Middle frontal gyrus (tissue), 1 donor: Measurements from ENCODE around the gene ACAP3.

Experiments
- DNase-seq: peaks from one replicate; pipeline ENCODE4 v3.0.0-alpha.2; 2015; ENCODE audit warnings: low spot score; ENCODE audit errors: extremely low spot score

Gene ACAP3

GRCh38 chr1:1286313-1287261, 21.1 kb downstream of the ACAP3 start:
- DNase-seq, result no peak

DNA sequence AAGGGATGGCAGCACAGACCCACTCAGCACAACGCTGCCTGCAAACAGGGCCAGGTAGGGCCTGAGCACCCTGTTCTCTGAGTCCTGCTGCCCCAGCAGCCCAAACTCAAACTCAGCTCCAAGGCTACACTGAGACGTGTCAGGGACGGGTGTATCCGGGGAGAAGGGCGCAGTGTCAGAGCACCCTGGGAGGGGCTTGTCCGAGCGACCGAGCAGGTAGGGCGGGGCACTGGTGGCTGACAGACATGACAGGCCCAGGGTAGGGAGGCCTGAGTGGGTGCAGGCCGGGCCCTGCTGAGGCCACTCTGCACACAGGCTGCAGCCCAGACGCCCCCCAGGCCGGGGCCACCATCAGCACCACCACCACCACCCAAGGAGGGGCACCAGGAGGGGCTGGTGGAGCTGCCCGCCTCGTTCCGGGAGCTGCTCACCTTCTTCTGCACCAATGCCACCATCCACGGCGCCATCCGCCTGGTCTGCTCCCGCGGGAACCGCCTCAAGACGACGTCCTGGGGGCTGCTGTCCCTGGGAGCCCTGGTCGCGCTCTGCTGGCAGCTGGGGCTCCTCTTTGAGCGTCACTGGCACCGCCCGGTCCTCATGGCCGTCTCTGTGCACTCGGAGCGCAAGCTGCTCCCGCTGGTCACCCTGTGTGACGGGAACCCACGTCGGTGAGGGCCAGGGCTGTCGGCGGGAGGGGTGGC, 22.0 kb downstream of the ACAP3 start:
- no peak for DNase-seq

- DNase-seq, result no peak
Observed at GRCh38 chr1:1285102-1285571, 22.6 kb downstream of the ACAP3 start.

- no peak for DNase-seq
Observed at GRCh38 chr1:1284221-1285101, 23.3 kb downstream of the ACAP3 start.

- DNase-seq, result no peak
Observed at GRCh38 chr1:1283821-1284220, 23.9 kb downstream of the ACAP3 start.

DNA sequence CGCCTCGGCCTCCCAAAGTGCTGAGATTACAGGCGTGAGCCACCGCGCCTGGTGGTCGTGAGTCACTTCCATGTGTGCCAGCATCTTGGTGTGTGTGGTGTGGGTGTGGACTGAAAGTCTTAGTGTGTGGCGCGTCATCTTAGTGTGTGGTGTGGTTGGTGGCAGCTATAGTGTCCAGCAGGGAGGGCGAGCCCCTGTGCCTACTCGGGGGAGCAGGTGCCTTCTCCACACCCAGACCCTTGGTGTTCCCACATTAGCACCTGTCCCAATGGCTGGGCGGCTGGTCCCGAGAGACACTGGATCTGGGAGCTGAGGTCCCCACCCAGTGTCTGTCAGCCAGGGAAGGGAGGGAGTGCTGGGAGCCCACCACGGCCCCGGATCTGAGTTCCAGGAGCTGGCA, 24.7 kb downstream of the ACAP3 start:
- DNase-seq, result no peak

DNA sequence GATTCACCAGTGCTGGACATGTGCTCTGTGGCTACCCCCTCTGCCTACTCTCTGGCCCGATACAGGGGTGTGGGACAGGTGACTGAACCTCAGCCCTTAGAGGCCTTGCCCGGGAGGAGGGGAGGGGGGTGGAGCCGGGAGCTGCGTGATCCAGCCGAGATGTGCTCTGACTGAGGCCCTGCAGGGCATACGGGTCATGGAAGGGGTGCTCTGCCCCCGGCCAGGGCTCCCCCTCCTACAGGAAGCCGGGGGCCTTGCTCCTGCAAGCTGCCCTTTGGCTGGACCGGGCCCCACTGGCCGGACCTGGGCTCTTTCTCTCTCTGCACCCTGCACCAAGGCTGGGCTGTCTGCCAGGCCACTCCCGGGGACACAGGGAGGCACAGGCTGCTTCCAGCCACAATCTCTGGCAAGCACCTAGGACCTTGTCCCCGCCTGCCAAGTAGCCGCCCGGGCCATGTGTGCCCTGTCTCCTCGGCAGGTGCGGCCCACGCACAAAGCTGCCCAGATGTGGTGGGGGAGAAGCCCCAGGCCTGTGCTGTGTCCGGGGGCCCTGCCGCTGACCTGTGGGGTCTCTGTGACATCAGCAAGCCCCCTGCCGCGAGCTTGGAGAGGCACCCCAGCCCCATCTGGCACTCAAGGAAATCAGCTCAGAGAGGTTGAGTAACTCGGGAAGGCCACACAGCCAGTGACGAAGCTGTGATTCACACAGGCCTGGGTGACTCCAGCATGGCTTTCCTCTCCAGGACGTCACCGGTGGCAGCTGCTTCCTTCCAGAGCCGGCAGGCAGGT, 26.0 kb downstream of the ACAP3 start:
- no peak for DNase-seq

DNA sequence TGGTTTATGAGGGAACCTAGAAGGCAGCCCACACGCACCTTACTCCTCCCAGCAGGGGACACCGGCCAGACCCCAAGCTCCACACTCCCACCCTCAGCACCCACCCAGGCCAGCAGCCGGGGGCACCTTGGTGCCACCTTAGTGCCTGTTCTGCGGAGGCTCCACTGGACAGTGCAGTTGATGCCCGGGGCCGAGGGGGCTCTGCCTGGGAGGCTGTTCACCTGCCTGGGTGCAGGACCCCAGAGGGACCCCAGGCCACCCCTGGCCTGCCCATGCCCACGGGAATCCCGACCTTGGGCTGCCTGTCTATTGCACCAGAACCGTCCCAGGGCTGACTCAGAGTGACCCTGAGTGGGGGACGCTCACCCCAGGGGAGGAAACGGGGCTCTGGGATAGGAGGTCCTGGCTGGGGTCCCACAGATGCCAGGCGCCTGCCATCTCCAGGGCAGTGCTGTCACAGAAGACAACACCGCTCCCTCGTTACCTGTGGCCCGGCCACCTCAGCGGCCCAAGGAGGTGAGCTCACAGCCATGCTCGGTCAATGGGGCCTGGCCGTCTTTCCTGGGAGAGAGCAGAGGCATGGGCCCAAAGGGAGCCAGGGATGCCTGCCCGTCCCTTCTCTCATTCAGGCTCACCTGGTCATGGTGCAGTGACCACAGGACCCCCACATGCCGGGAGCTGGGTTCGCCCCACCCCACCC, 26.8 kb downstream of the ACAP3 start:
- DNase-seq, result no peak

DNA sequence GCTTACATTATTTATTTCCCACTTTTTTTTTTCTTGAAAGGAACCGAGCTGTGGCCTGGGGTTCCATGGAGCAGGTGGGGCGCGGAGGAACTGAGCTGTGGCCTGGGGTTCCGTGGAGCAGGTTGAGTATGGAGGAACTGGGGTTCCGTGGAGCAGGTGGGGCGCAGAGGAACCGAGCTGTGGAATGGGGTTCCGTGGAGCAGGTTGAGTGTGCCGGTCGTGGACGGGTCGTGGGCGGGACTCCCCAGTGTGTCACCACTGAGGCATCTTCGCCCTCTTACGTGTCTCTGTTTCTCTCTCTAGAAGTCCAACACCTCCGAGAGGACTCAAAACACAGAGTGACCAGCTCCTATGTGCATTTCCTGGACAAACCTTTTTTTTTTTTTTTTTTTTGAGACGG, 28.7 kb downstream of the ACAP3 start:
- DNase-seq, result no peak

DNA sequence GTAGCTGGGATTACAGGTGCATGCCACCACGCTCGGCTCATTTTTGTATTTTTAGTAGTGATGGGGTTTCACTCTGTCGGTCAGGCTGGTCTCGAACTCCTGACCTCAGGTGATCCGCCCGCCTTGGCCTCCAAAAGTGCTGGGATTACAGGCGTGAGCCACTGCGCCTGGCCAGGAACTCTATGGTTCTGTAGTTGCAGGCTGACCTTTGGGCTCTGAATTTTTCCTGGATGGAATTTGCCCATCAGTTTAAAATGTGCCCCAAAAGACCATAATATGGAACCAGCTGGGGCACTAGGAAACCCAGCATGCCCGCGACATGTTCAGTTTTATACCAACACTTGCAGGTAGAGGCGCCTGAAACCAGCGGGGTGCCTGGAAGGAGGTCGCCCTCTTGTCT, 29.1 kb downstream of the ACAP3 start:
- DNase-seq, result no peak

DNA sequence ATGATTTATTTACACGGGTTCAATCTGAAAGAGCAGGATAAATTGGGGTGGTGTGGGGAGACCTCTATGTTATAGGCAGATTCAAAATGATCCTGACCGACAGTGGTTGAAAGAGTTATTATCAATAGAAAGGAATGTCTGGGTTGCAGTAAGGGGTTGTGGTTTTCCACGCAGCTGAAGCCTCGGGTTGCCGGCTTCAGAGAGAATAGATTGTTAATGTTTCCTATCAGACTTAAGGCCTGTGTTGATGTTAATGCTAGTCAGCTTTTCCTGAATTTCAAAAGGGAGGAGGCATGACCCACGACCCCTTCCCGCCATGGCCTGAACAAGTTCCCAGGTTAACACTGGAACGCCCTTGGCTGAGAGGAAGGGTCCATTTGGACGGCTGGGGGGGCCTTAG, 31.9 kb downstream of the ACAP3 start:
- DNase-seq, result no peak

DNA sequence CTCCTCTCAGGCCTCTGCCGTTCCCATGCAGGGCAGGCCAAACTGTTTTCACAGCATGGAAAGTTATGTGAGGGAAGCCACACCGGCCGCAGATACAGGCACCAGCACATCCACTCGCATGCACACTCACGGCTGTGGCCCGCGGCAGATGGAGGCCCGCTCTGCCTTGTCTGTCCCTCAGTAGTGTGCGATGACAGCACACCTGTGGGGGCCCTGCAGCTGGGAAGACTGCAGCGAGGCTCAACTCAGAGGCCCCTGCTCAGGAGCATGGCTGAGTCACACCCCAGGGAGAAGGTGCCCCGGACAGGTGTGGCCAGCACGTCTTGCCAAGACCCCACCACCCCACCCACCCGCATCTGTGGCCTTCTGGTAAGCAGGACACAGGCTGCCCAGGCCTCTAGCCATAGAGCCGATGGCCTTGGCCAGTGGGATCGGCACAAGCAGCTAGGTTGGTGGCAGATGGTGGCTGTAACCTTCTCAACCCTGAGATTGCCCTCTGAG, 32.7 kb downstream of the ACAP3 start:
- DNase-seq, result no peak

- DNase-seq, result no peak
Observed at GRCh38 chr1:1274299-1274930, 33.3 kb downstream of the ACAP3 start.

GRCh38 chr1:1273512-1274298, 34.0 kb downstream of the ACAP3 start, which contains the start of gene UBE2J2:
Gene UBE2J2, minus strand, starts transcription at chr1:1273854. Its CDS starts 5,862 bp downstream, at chr1:1267992.
- peak; percentile 79 for DNase-seq

GRCh38 chr1:1273209-1273511, 34.6 kb downstream of the ACAP3 start:
- no peak for DNase-seq

DNA sequence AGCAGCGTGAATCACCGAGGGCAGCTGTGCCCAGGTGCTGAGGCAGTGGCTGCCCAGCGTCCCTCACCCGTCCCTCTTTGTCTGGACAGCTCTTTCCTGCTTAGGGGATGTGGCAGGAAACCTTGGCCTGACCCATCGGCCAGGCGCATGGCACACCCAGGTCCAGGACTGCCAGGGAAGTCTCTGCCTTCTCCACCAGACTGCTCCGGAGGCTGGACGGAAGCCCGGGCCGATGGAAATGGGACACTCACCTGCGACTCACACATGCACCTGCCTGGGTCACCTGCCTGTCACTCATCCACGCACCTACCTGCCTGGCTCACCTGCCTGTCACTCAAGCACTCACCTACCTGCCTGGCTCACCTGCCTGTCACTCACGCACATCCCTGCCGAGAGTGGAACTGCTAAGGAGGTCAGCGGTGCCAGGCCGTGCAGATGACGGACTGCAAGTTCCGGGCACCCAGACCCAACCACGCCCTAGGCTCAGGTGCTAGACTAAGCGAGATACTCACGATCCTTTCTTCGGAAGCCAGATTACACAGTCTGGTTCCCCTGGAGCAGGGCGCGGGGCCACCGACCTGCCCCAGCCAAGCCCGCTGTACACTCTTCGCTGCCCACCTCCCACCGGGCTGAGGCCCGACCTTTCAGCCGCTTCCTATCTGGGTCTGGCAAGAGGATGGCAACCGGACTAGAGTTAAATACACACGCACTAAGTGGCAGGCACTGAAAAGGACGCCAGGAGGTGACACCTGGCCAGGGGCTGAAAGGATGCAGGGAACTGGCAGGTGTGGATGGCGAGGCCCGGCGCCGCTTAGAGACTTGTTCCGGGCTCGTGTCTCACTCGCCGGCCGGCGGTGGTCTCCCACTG, 35.2 kb downstream of the ACAP3 start:
- DNase-seq, result no peak

DNA sequence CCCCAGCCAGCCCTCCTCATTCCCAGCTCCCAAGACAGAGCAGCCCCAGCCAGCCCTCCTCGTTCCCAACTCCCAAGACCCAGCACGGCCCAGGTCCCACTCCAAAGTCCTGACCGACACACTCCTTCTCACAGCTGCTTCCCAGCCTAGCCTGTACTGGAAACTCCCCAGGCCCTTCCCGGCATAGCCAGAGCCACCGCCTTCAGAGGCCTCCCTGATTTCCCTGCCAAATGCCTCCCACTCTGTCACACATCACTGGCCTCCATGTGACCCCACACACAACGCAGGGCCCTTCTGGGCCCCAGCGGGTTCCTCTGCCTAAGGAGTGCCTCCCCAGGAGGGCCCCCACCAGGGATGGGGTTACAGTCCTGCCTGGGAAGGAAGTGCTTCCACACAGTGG, 36.9 kb downstream of the ACAP3 start:
- DNase-seq, result no peak

DNA sequence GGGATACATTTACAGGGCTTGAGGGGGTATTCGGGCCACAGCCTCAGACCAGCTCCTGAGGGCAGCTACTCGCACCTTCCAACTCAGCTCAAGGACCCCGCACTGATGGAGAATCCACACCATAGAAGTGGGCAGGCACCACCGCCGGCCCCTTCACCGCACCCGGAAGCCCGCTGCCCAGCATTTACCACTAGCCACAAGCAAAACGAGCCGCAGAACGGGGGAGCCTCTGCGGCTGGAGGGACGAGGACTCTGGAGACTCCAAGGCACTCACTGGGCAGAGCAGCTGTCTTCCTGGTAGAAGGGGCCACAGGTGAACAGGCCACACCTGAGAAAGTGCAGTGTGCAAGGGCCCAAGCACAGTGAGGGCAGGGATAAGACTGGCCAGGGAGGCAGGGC, 39.4 kb downstream of the ACAP3 start:
- DNase-seq, result no peak
